ENCODE data around the gene FOXB1. TPM values are rescaled to one million over a fixed set of nuclear protein-coding genes. Genes with fewer than 3 reads are reported as not detected.

The FOXB1 gene
- total and polyA plus RNA-seq, 4 donors: 0.02 TPM; not detected in 3

- Histone ChIP-seq H3K27me3 (ENCODE audit: control insufficient read depth in 3 of 3, insufficient read depth in 3 of 3, low read length in 2 of 3) (peaks cover 12 to 99% (median 89%) of the 10 kb centered on the region in 3 donors), H3K4me3 (no peak overlapping the region), H3K27ac (ENCODE audit: low read depth in 1 of 2, low read length in 1 of 2) (no peak overlapping the region), H3K9me3 (ENCODE audit: control insufficient read depth in 4 of 4, insufficient read depth in 3 of 4, low read length in 3 of 4) (peaks cover 0 to 16% (median 0%) of the 10 kb centered on the region in 4 donors), H3K4me1 (ENCODE audit: control insufficient read depth in 5 of 5, insufficient read depth in 5 of 5, low read length in 5 of 5) (peaks cover 0 to 13% (median 0%) of the 10 kb centered on the region in 5 donors), H3K36me3 (ENCODE audit: control insufficient read depth in 4 of 4, insufficient read depth in 4 of 4, low read length in 4 of 4) (no peaks in the 10 kb centered on the region), H3K9ac (ENCODE audit: insufficient read depth in 1 of 2, low read length in 2 of 2) (no peak overlapping the region)
- ATAC-seq (ENCODE audit: insufficient read depth, low FRiP score): no peak
- TF ChIP-seq CTCF (IDR thresholded peaks at IDR 0.05; ENCODE audit: control extremely low read depth, extremely low read depth): no peak
- DNase-seq: no peak
- 3 to 7% methylated on average over 8 of the region's 8 CpGs for WGBS, 2 donors
These were observed 9.6 kb upstream of the FOXB1 start for GRCh38 chr15:59994526-59994887.

GRCh38 chr15:59994888-59995557, 9.1 kb upstream of the FOXB1 start:
- no peak overlapping the region for H3K27ac ChIP-seq (ENCODE audit: low read depth in 1 of 2, low read length in 1 of 2)
- 4 to 6% methylated on average over 41 of the region's 41 CpGs for WGBS, 2 donors
- DNase-seq (peak in 1 of 3 donors; percentile 21), ATAC-seq (ENCODE audit: insufficient read depth, low FRiP score) (no peak)
- peaks cover 14 to 99% (median 91%) of the 10 kb centered on the region in 3 donors for H3K27me3 ChIP-seq (ENCODE audit: control insufficient read depth in 3 of 3, insufficient read depth in 3 of 3, low read length in 2 of 3)
- H3K4me1 ChIP-seq (ENCODE audit: control insufficient read depth in 5 of 5, insufficient read depth in 5 of 5, low read length in 5 of 5): peaks cover 0 to 17% (median 0%) of the 10 kb centered on the region in 5 donors
- H3K4me3 ChIP-seq: no peak overlapping the region
- H3K9ac ChIP-seq (ENCODE audit: insufficient read depth in 1 of 2, low read length in 2 of 2): no peak overlapping the region
- peaks cover 0 to 16% (median 0%) of the 10 kb centered on the region in 4 donors for H3K9me3 ChIP-seq (ENCODE audit: control insufficient read depth in 4 of 4, insufficient read depth in 3 of 4, low read length in 3 of 4)
- H3K36me3 ChIP-seq (ENCODE audit: control insufficient read depth in 4 of 4, insufficient read depth in 4 of 4, low read length in 4 of 4): no peaks in the 10 kb centered on the region
- no peak for TF ChIP-seq CTCF (IDR thresholded peaks at IDR 0.05; ENCODE audit: control extremely low read depth, extremely low read depth)

DNA sequence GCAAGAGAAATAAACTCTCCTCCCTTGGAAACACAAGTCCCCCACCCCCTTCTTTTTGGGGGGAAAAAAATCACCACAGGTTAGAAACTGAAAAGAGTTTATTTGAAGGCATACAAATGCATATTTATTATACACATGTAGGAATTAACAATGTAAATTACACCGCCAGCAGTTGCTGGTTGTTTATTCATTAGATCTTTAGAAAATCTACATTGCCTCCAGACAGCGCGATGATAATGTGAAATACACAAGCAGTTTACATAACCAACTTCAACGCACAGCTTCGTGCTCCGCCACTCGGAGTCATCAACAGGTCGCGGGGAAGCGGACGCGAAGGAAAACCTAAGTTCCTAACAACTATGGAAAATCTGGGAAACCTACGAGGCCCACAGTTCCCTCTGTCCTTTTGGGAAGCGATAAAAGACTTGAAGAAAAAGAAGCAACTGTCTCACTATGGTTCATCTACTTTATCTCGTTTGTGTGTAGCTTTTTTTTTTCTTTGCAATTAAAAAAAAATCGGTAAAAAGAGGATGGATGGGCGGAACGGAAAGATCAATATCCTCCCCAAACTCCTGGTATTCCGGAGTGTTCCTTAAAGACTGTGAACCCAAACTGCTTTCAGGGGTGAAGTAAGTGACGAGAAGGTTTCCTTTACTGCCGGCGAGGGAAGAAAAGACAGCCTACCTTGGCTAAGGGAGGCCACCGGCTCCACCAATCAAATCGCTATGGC, 8.4 kb upstream of the FOXB1 start:
- Histone ChIP-seq H3K9me3 (ENCODE audit: control insufficient read depth in 4 of 4, insufficient read depth in 3 of 4, low read length in 3 of 4) (peaks cover 0 to 18% (median 0%) of the 10 kb centered on the region in 4 donors), H3K27me3 (ENCODE audit: control insufficient read depth in 3 of 3, insufficient read depth in 3 of 3, low read length in 2 of 3) (peaks cover 14 to 100% (median 91%) of the 10 kb centered on the region in 3 donors), H3K27ac (ENCODE audit: low read depth in 1 of 2, low read length in 1 of 2) (no peak overlapping the region), H3K9ac (ENCODE audit: insufficient read depth in 1 of 2, low read length in 2 of 2) (no peak overlapping the region), H3K36me3 (ENCODE audit: control insufficient read depth in 4 of 4, insufficient read depth in 4 of 4, low read length in 4 of 4) (no peaks in the 10 kb centered on the region), H3K4me3 (no peak overlapping the region), H3K4me1 (ENCODE audit: control insufficient read depth in 5 of 5, insufficient read depth in 5 of 5, low read length in 5 of 5) (peaks cover 0 to 19% (median 0%) of the 10 kb centered on the region in 5 donors)
- no peak for ATAC-seq (ENCODE audit: insufficient read depth, low FRiP score)
- peak in 1 of 3 donors; percentile 49 for DNase-seq
- no peak for TF ChIP-seq CTCF (IDR thresholded peaks at IDR 0.05; ENCODE audit: control extremely low read depth, extremely low read depth)
- 12 to 19% methylated on average over 24 of the region's 24 CpGs for WGBS, 2 donors
